NCI-H2029 (cell line): ENCODE data around the gene TXNL1.
"Not testable (repeated sequence)": the region's sequence is repeated elsewhere in the genome, so short reads cannot be mapped to it uniquely, and the experiment has no call there.

ENCODE experiments used
- DNase-seq: peaks from one replicate; lab custom pipeline; 2025; lab: John Stamatoyannopoulos, UW

Gene TXNL1

GRCh38 chr18:56645415-56646016 lies 7.1 kb upstream of the TXNL1 start:
- no peak for DNase-seq

- DNase-seq, result no peak
These were observed 5.0 kb upstream of the TXNL1 start for GRCh38 chr18:56643381-56643780.

- no peak for DNase-seq
These were observed 3.4 kb upstream of the TXNL1 start for GRCh38 chr18:56641714-56642337.

- no peak for DNase-seq
These were observed 1.2 kb upstream of the TXNL1 start for GRCh38 chr18:56639571-56639970.

- no peak for DNase-seq
These were observed 651 bp upstream of the TXNL1 start for GRCh38 chr18:56639104-56639381.

- DNase-seq, result no peak
These were observed 621 bp downstream of the TXNL1 start for GRCh38 chr18:56637711-56638231.

GRCh38 chr18:56637176-56637575 lies 1.2 kb downstream of the TXNL1 start:
- DNase-seq, result no peak

- DNase-seq, result no peak
These were observed 3.4 kb downstream of the TXNL1 start for GRCh38 chr18:56635007-56635406.

GRCh38 chr18:56632070-56633022 lies 6.0 kb downstream of the TXNL1 start:
- no peak for DNase-seq

GRCh38 chr18:56627991-56628390 lies 10.4 kb downstream of the TXNL1 start:
- DNase-seq, result no peak

- no peak for DNase-seq
These were observed 22.5 kb downstream of the TXNL1 start for GRCh38 chr18:56615738-56616520.

GRCh38 chr18:56606618-56607017 lies 31.8 kb downstream of the TXNL1 start:
- no peak for DNase-seq

- DNase-seq, result no peak
These were observed 40.0 kb downstream of the TXNL1 start for GRCh38 chr18:56598422-56598821.

GRCh38 chr18:56593906-56594305 lies 44.5 kb downstream of the TXNL1 start:
- DNase-seq, result no peak

- DNase-seq, result no peak
These were observed 58.4 kb downstream of the TXNL1 start for GRCh38 chr18:56580026-56580425.

GRCh38 chr18:56579451-56579850 lies 58.9 kb downstream of the TXNL1 start:
- no peak for DNase-seq

GRCh38 chr18:56576826-56577573 lies 61.4 kb downstream of the TXNL1 start:
- DNase-seq, result no peak

GRCh38 chr18:56575819-56576663 lies 62.4 kb downstream of the TXNL1 start:
- DNase-seq, result no peak

GRCh38 chr18:56574861-56575260 lies 63.5 kb downstream of the TXNL1 start:
- DNase-seq, result no peak

- DNase-seq, result not testable (repeated sequence)
These were observed 66.1 kb downstream of the TXNL1 start for GRCh38 chr18:56572267-56572666.
